Middle frontal gyrus (tissue), 1 donor: ENCODE results near the gene OXT.

ENCODE experiments used
- DNase-seq: peaks from one replicate; pipeline ENCODE4 v3.0.0-alpha.2; 2015; ENCODE audit warnings: low spot score; ENCODE audit errors: extremely low spot score

OXT gene

GRCh38 chr20:3084283-3084985, 13.0 kb downstream of the OXT start, which contains the start of gene AVP:
AVP (minus strand) TSS chr20:3084724; CDS start chr20:3084674, 50 bp downstream.
- DNase-seq, result no peak

GRCh38 chr20:3084986-3085360, 13.6 kb downstream of the OXT start:
- DNase-seq, result no peak

- DNase-seq, result no peak
These were observed 14.2 kb downstream of the OXT start for GRCh38 chr20:3085571-3086072.

GRCh38 chr20:3088031-3088430, 16.6 kb downstream of the OXT start:
- DNase-seq, result no peak

- no peak for DNase-seq
These were observed 19.1 kb downstream of the OXT start for GRCh38 chr20:3090565-3090964.

GRCh38 chr20:3092611-3093379, 21.4 kb downstream of the OXT start:
- no peak for DNase-seq

- DNase-seq, result no peak
These were observed 22.5 kb downstream of the OXT start for GRCh38 chr20:3093861-3094361.

GRCh38 chr20:3094848-3095629, 23.6 kb downstream of the OXT start:
- no peak for DNase-seq

- no peak for DNase-seq
These were observed 29.1 kb downstream of the OXT start for GRCh38 chr20:3100480-3100879.

- no peak for DNase-seq
These were observed 29.8 kb downstream of the OXT start for GRCh38 chr20:3101251-3101650.

- no peak for DNase-seq
These were observed 30.5 kb downstream of the OXT start for GRCh38 chr20:3101737-3102574.

GRCh38 chr20:3102575-3103368, 31.4 kb downstream of the OXT start:
- no peak for DNase-seq

GRCh38 chr20:3103369-3104032, 32.1 kb downstream of the OXT start:
- DNase-seq, result no peak

GRCh38 chr20:3105256-3106137, 34.1 kb downstream of the OXT start:
- no peak for DNase-seq

- no peak for DNase-seq
These were observed 34.8 kb downstream of the OXT start for GRCh38 chr20:3106185-3106584.

- no peak for DNase-seq
These were observed 35.4 kb downstream of the OXT start for GRCh38 chr20:3106658-3107463.

GRCh38 chr20:3107464-3108025, 36.1 kb downstream of the OXT start:
- DNase-seq, result no peak
